Neural cell (in vitro differentiated cells): ENCODE data around the gene ANKRD40CL.

Source experiments
- CTCF ChIP-seq: fragments of 450-650 bp; IDR thresholded peaks from 2 replicates; pipeline ENCODE4 v1.5.1; 2014; ENCODE audit warnings: antibody characterized with exemption, mild to moderate bottlenecking, moderate library complexity; ENCODE audit not compliant: poor library complexity, severe bottlenecking
- EP300 ChIP-seq: fragments of 450-650 bp; conservative IDR thresholded peaks from 2 replicates; pipeline ENCODE4 v1.6.1; 2014; ENCODE audit warnings: antibody characterized with exemption, mild to moderate bottlenecking, moderate library complexity; ENCODE audit not compliant: poor library complexity, severe bottlenecking
- EZH2 ChIP-seq: fragments of 200-600, 300-800 bp; shearing (Covaris generic), sonication (generic); IDR thresholded peaks from 2 replicates; pipeline ENCODE4 v1.6.1; 2014; ENCODE audit warnings: antibody characterized with exemption, low read length, borderline replicate concordance, mild to moderate bottlenecking; ENCODE audit not compliant: insufficient read depth, poor library complexity, severe bottlenecking
- MXI1 ChIP-seq: fragments of 450-650 bp; conservative IDR thresholded peaks from 2 replicates; pipeline ENCODE4 v1.6.1; 2014; ENCODE audit warnings: antibody characterized with exemption, mild to moderate bottlenecking; ENCODE audit not compliant: poor library complexity, severe bottlenecking
- POLR2AphosphoS5 ChIP-seq: IDR thresholded peaks from 2 replicates; pipeline ENCODE4 v1.6.1; 2012
- RAD21 ChIP-seq: fragments of 450-650 bp; conservative IDR thresholded peaks from 2 replicates; pipeline ENCODE4 v1.6.1; 2014; ENCODE audit warnings: antibody characterized with exemption, mild to moderate bottlenecking, moderate library complexity
- SMC3 ChIP-seq: fragments of 450-650 bp; conservative IDR thresholded peaks from 2 replicates; pipeline ENCODE4 v1.6.1; 2014; ENCODE audit warnings: antibody characterized with exemption, mild to moderate bottlenecking, moderate library complexity; ENCODE audit not compliant: poor library complexity

- TF ChIP-seq CTCF (no peak), POLR2AphosphoS5 (no peak), EZH2 (no peak), RAD21 (no peak), MXI1 (no peak), SMC3 (no peak), EP300 (no peak)
Measured at GRCh38 chr17:50735287-50735686, 32.0 kb downstream of the ANKRD40CL start.
